Spleen (tissue), 13 donors: ENCODE results near the gene RAB3GAP1. TPM values are rescaled to one million over a fixed set of nuclear protein-coding genes. Genes with fewer than 3 reads are reported as not detected.

Experiments
- DNase-seq: peaks from one replicate; pipeline ENCODE4 v3.0.0-alpha.2; 2020
- H3K27ac ChIP-seq, 8 donors: fragments of 200-600 bp; sonication (generic) in 7 of 8; 1 replicate in 4 of 8; 2 replicates in 4 of 8; pipeline versions ENCODE4 v1.5.0 to v1.8.0; 2016 to 2021; ENCODE audit warnings: inconsistent platforms in 4 of 8, mild to moderate bottlenecking in 4 of 8, moderate library complexity in 1 of 8
- H3K27me3 ChIP-seq, 7 donors: fragments of 200-600 bp; sonication (generic) in 6 of 7; replicated peaks in 1 of 7; 1 replicate in 4 of 7; 2 replicates in 3 of 7; pipeline versions ENCODE4 v1.5.0 to v1.8.0; 2016 to 2021; ENCODE audit warnings: inconsistent platforms in 3 of 7, mild to moderate bottlenecking in 1 of 7
- H3K36me3 ChIP-seq, 6 donors: fragments of 200-600 bp; sonication (generic) in 5 of 6; 1 replicate in 4 of 6; 2 replicates in 2 of 6; pipeline versions ENCODE4 v1.5.0 to v1.8.0; 2016 to 2021; ENCODE audit warnings: inconsistent platforms in 2 of 6
- H3K4me1 ChIP-seq, 6 donors: fragments of 200-600 bp; sonication (generic) in 5 of 6; 1 replicate in 3 of 6; 2 replicates in 3 of 6; pipeline versions ENCODE4 v1.5.0 to v1.8.0; 2016 to 2021; ENCODE audit warnings: inconsistent platforms in 3 of 6
- H3K4me3 ChIP-seq, 8 donors: fragments of 200-600 bp; sonication (generic) in 7 of 8; 1 replicate in 4 of 8; 2 replicates in 4 of 8; pipeline versions ENCODE4 v1.5.0 to v1.8.0; 2016 to 2021; ENCODE audit warnings: inconsistent platforms in 4 of 8, mild to moderate bottlenecking in 4 of 8, moderate library complexity in 2 of 8
- H3K9me3 ChIP-seq, 8 donors: fragments of 200-600 bp; sonication (generic) in 7 of 8; 1 replicate in 4 of 8; 2 replicates in 4 of 8; pipeline versions ENCODE4 v1.5.0 to v1.8.0; 2016 to 2021; ENCODE audit warnings: inconsistent platforms in 4 of 8
- POLR2A ChIP-seq, 3 donors: fragments of 450-650 bp; IDR thresholded peaks; one replicate each; pipeline ENCODE4 v1.5.1; 2017; ENCODE audit warnings: antibody characterized with exemption in 3 of 3, mild to moderate bottlenecking in 1 of 3
- POLR2AphosphoS5 ChIP-seq, 3 donors: sonication (generic); formaldehyde crosslinking; IDR thresholded peaks; one replicate each; pipeline ENCODE4 v1.5.1; 2017; ENCODE audit warnings: antibody characterized with exemption in 3 of 3
- WGBS, 5 donors: extraction: QIAGEN DNeasy Blood & Tissue Kit in 3 of 5; methylation state at CpG; one replicate each; pipeline versions ENCODE4 v1.1.5 to v1.1.7; 2013 to 2018; 5-methylcytosine and 5-hydroxymethylcytosine counted together
- intact Hi-C: fragments of 100-400 bp; cut with DNase I; formaldehyde crosslinking; loops from one replicate; pipeline ENCODE4 v1.15.0; 2023; ENCODE audit warnings: low total_unique reads
- long read RNA-seq, 2 donors: transcript quantifications; one replicate each; lab custom pipeline, GENCODE V29; 2026
- polyA plus RNA-seq, 3 donors: library from polyadenylated mRNA; stranded (reverse); fragments of 200-250 nt; gene quantifications; one replicate each; pipeline ENCODE4 v1.2.1, GENCODE V29; 2013
- total RNA-seq, 7 donors: library from RNA; depleted of rRNA in 3 of 7; stranded (reverse); fragments of >200 nt in 3 of 7; fragmentation: NEBNext Ultra II Directional in 4 of 7; extraction: Animal tissue kit (Norgen Biotek cat#: 25700) in 4 of 7; gene quantifications; one replicate each; pipeline versions ENCODE4 v1.1.0 to v1.2.1, GENCODE V29; 2016 to 2021
- TF ChIP-seq, protein P1 (sequence below), 11 experiments: fragments of 200-600 bp in 7 of 11; fragments of 450-650 bp in 4 of 11; sonication (generic) in 4 of 11; IDR thresholded peaks in 8 of 11; conservative IDR thresholded peaks in 3 of 11; 1 replicate in 7 of 11; 2 replicates in 4 of 11; pipeline versions ENCODE4 v1.4.0 to v1.8.0; 2016 to 2021; ENCODE audit warnings: antibody characterized with exemption in 11 of 11, inconsistent platforms in 4 of 11, mild to moderate bottlenecking in 1 of 11
- donor health status: healthy with polysubstance abuse.
- donor health status: DM: no; HTN: no; CAD: no; lungs with moderate emphysema.
- donor health status: DM: no; HTN: no; CAD: no.
- donor health status: Bipolar disorder and iron deficiency.
- donor health status: healthy.
- donor health status: DM: no; HTN: no; CAD: no.
- donor health status: DM: yes; HTN: yes; CAD: no.

Gene RAB3GAP1
- total RNA-seq (10 to 100 TPM; 34.8 to 49.5 (median 41.7) TPM), polyA plus RNA-seq (10 to 100 TPM; 11.2 to 16.2 (median 12.5) TPM)
- long read RNA-seq, donor 1, full-length matches to known transcripts = 6 of 42 reads
- long read RNA-seq, donor 1, partial matches to known transcripts = 36 of 42 reads
- long read RNA-seq, donor 1, other reads (novel, unspliced or antisense) = 0 of 42 reads
- long read RNA-seq, donor 2, full-length matches to known transcripts = 7 of 7 reads
- long read RNA-seq, donor 2, partial matches to known transcripts = 0 of 7 reads
- long read RNA-seq, donor 2, other reads (novel, unspliced or antisense) = 0 of 7 reads

GRCh38 chr2:135052042-135052876 lies at the start of gene RAB3GAP1:
Gene RAB3GAP1, plus strand, starts transcription at chr2:135052292. Its CDS starts 16 bp downstream, at chr2:135052308.
- TF ChIP-seq POLR2AphosphoS5 (IDR thresholded peaks at IDR 0.05) = peak; percentile 79 to 87 (median 84)
- no peak for TF ChIP-seq POLR2A (IDR thresholded peaks at IDR 0.05)
- intact Hi-C loops = no loop called here
- Histone ChIP-seq H3K36me3 (peaks cover 0 to 18% (median 0%) of the 10 kb centered on the region in 6 donors), H3K27ac (peak within 1 kb of the TSS; percentile 92 to 96 (median 94)), H3K27me3 (no peaks in the 10 kb centered on the region), H3K9me3 (no peaks in the 10 kb centered on the region), H3K4me1 (peaks cover 17 to 51% (median 42%) of the 10 kb centered on the region in 6 donors), H3K4me3 (peak within 1 kb of the TSS; percentile 62 to 77 (median 69))
- 0 to 1% (median 0%) methylated on average over 45 of the region's 45 CpGs for WGBS, 5 donors
- DNase-seq = peak; percentile 95

GRCh38 chr2:135002836-135003235 lies 49.3 kb upstream of the RAB3GAP1 start:
- Histone ChIP-seq H3K36me3 (no peaks in the 10 kb centered on the region), H3K4me3 (no peak overlapping the region), H3K27ac (no peak overlapping the region), H3K27me3 (peaks cover 0 to 32% (median 8%) of the 10 kb centered on the region in 7 donors), H3K9me3 (no peaks in the 10 kb centered on the region), H3K4me1 (peaks cover 0 to 9% (median 6%) of the 10 kb centered on the region in 6 donors)
- intact Hi-C loops = no loop called here
- WGBS, 5 donors = 82 to 90% (median 87%) methylated on average over 4 of the region's 4 CpGs
- DNase-seq = no peak
- no peak for TF ChIP-seq POLR2AphosphoS5 (IDR thresholded peaks at IDR 0.05)

GRCh38 chr2:135004005-135004746 lies 47.9 kb upstream of the RAB3GAP1 start:
- intact Hi-C loops = loop anchor here (2.0 kb wide), 1 partner anchor 705 kb away; no protein-coding TSS in a partner anchor
- Histone ChIP-seq H3K4me1 (peaks cover 0 to 9% (median 6%) of the 10 kb centered on the region in 6 donors), H3K27me3 (peaks cover 0 to 44% (median 12%) of the 10 kb centered on the region in 7 donors), H3K36me3 (no peaks in the 10 kb centered on the region), H3K9me3 (no peaks in the 10 kb centered on the region), H3K4me3 (no peak overlapping the region), H3K27ac (no peak overlapping the region)
- TF ChIP-seq, protein P1, sequence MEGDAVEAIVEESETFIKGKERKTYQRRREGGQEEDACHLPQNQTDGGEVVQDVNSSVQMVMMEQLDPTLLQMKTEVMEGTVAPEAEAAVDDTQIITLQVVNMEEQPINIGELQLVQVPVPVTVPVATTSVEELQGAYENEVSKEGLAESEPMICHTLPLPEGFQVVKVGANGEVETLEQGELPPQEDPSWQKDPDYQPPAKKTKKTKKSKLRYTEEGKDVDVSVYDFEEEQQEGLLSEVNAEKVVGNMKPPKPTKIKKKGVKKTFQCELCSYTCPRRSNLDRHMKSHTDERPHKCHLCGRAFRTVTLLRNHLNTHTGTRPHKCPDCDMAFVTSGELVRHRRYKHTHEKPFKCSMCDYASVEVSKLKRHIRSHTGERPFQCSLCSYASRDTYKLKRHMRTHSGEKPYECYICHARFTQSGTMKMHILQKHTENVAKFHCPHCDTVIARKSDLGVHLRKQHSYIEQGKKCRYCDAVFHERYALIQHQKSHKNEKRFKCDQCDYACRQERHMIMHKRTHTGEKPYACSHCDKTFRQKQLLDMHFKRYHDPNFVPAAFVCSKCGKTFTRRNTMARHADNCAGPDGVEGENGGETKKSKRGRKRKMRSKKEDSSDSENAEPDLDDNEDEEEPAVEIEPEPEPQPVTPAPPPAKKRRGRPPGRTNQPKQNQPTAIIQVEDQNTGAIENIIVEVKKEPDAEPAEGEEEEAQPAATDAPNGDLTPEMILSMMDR (IDR thresholded peaks at IDR 0.05 in 8 of 11, conservative IDR thresholded peaks at IDR 0.05 in 3 of 11) = peak; percentile 51 to 91 (median 80)
- TF ChIP-seq POLR2A (IDR thresholded peaks at IDR 0.05) = no peak
- peak in 2 of 3 donors; percentile 20 to 41 for TF ChIP-seq POLR2AphosphoS5 (IDR thresholded peaks at IDR 0.05)
- DNase-seq = peak; percentile 90
- whole genome bisulfite sequencing, 5 donors = 10 to 15% (median 12%) methylated on average over 17 of the region's 17 CpGs

DNA sequence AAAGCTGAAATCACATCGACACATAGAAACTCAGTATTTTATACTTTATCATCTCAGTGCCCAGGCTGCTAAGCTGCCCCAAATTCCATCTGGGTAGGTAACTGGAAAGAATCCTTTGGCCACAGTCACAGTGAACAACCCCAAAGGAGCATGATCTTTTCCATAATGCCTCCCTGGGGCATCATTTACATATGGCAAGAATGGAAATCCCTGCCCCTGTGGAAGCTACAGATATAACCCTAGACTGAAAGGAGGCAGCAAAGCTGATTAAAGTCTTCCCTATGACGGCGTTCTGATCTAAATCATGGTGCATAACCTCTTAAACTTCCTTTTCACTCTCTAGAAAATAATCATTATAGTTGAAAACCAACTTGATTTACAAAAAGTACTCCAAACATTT lies 46.3 kb upstream of the RAB3GAP1 start:
- intact Hi-C loops = loop anchor here (2.0 kb wide), 1 partner anchor 703 kb away; no protein-coding TSS in a partner anchor
- DNase-seq = no peak
- Histone ChIP-seq H3K9me3 (no peaks in the 10 kb centered on the region), H3K4me3 (no peak overlapping the region), H3K27me3 (peaks cover 0 to 44% (median 12%) of the 10 kb centered on the region in 7 donors), H3K4me1 (peaks cover 0 to 9% (median 6%) of the 10 kb centered on the region in 6 donors), H3K27ac (no peak overlapping the region), H3K36me3 (no peaks in the 10 kb centered on the region)
- TF ChIP-seq, protein P1 (IDR thresholded peaks at IDR 0.05 in 8 of 11, conservative IDR thresholded peaks at IDR 0.05 in 3 of 11) = no peak
- TF ChIP-seq POLR2A (IDR thresholded peaks at IDR 0.05) = no peak
- TF ChIP-seq POLR2AphosphoS5 (IDR thresholded peaks at IDR 0.05) = no peak
- WGBS, 5 donors = 61 to 83% (median 72%) methylated on average over 3 of the region's 3 CpGs
